NB4 (cell line): ENCODE results near the gene ALG8.

ENCODE experiments used
- POLR2A ChIP-seq: IDR thresholded peaks from 2 replicates; pipeline ENCODE4 v1.6.1; 2011; ENCODE audit warnings: mild to moderate bottlenecking; ENCODE audit not compliant: insufficient read length; ENCODE audit errors: extremely low read depth
- TF ChIP-seq, protein P1 (sequence below): IDR thresholded peaks from 2 replicates; pipeline ENCODE4 v1.6.1; 2011; ENCODE audit warnings: low read depth, low read length
- TF ChIP-seq, protein P2 (sequence below): IDR thresholded peaks from one replicate; pipeline ENCODE4 v1.5.1; 2012; ENCODE audit warnings: low read depth, low read length

GRCh38 chr11:78100261-78100660 lies 39.2 kb downstream of the ALG8 start:
- TF ChIP-seq, protein P1, sequence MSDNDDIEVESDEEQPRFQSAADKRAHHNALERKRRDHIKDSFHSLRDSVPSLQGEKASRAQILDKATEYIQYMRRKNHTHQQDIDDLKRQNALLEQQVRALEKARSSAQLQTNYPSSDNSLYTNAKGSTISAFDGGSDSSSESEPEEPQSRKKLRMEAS, result no peak
- TF ChIP-seq, protein P2, sequence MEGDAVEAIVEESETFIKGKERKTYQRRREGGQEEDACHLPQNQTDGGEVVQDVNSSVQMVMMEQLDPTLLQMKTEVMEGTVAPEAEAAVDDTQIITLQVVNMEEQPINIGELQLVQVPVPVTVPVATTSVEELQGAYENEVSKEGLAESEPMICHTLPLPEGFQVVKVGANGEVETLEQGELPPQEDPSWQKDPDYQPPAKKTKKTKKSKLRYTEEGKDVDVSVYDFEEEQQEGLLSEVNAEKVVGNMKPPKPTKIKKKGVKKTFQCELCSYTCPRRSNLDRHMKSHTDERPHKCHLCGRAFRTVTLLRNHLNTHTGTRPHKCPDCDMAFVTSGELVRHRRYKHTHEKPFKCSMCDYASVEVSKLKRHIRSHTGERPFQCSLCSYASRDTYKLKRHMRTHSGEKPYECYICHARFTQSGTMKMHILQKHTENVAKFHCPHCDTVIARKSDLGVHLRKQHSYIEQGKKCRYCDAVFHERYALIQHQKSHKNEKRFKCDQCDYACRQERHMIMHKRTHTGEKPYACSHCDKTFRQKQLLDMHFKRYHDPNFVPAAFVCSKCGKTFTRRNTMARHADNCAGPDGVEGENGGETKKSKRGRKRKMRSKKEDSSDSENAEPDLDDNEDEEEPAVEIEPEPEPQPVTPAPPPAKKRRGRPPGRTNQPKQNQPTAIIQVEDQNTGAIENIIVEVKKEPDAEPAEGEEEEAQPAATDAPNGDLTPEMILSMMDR, result no peak
- no peak for TF ChIP-seq POLR2A
